HL-60 (cell line): Measurements from ENCODE around the gene CAMTA1.

Experiments used
- DNase-seq, 2 experiments: peaks; one replicate each; pipeline ENCODE4 v3.0.0-alpha.2; 2010 to 2020; ENCODE audit warnings: low read depth in 1 of 2, low spot score in 1 of 2
- H3K27ac ChIP-seq: fragments of 250-450 bp; sonication (Bioruptor Pico); replicated peaks from 2 replicates; pipeline ENCODE4 v1.5.1; 2020; ENCODE audit warnings: mild to moderate bottlenecking, moderate library complexity
- H3K27me3 ChIP-seq: fragments of 250-450 bp; sonication (Bioruptor Pico); 2 replicates; pipeline ENCODE4 v1.5.1; 2021; ENCODE audit warnings: mild to moderate bottlenecking, moderate library complexity; ENCODE audit not compliant: insufficient read depth, poor library complexity, severe bottlenecking
- H3K4me3 ChIP-seq: replicated peaks from 2 replicates; pipeline ENCODE4 v1.5.1; 2011; ENCODE audit warnings: mild to moderate bottlenecking, control low read depth, low read length; ENCODE audit not compliant: insufficient read depth
- CTCF ChIP-seq: IDR thresholded peaks from one replicate; pipeline ENCODE4 v1.5.1; 2011; ENCODE audit warnings: low read length, control low read depth, inconsistent platforms; ENCODE audit not compliant: insufficient read depth
- GABPA ChIP-seq: IDR thresholded peaks from 2 replicates; pipeline ENCODE4 v1.6.1; 2012; ENCODE audit warnings: low read depth
- POLR2AphosphoS5 ChIP-seq: IDR thresholded peaks from 2 replicates; pipeline ENCODE4 v1.6.1; 2012; ENCODE audit warnings: low read depth
- SPI1 ChIP-seq: IDR thresholded peaks from 2 replicates; pipeline ENCODE4 v1.6.1; 2012; ENCODE audit warnings: low read depth, mild to moderate bottlenecking, borderline replicate concordance
- TF ChIP-seq, protein P1 (sequence below): IDR thresholded peaks from 2 replicates; pipeline ENCODE4 v1.6.1; 2012; ENCODE audit warnings: low read depth; ENCODE audit not compliant: insufficient replicate concordance

CAMTA1 gene

GRCh38 chr1:7642418-7642704, 857.1 kb downstream of the CAMTA1 start:
- H3K27me3 ChIP-seq: no peaks in the 10 kb centered on the region
- no peak overlapping the region for H3K27ac ChIP-seq
- TF ChIP-seq CTCF (no peak), GABPA (no peak), POLR2AphosphoS5 (no peak), SPI1 (no peak)
- TF ChIP-seq, protein P1, sequence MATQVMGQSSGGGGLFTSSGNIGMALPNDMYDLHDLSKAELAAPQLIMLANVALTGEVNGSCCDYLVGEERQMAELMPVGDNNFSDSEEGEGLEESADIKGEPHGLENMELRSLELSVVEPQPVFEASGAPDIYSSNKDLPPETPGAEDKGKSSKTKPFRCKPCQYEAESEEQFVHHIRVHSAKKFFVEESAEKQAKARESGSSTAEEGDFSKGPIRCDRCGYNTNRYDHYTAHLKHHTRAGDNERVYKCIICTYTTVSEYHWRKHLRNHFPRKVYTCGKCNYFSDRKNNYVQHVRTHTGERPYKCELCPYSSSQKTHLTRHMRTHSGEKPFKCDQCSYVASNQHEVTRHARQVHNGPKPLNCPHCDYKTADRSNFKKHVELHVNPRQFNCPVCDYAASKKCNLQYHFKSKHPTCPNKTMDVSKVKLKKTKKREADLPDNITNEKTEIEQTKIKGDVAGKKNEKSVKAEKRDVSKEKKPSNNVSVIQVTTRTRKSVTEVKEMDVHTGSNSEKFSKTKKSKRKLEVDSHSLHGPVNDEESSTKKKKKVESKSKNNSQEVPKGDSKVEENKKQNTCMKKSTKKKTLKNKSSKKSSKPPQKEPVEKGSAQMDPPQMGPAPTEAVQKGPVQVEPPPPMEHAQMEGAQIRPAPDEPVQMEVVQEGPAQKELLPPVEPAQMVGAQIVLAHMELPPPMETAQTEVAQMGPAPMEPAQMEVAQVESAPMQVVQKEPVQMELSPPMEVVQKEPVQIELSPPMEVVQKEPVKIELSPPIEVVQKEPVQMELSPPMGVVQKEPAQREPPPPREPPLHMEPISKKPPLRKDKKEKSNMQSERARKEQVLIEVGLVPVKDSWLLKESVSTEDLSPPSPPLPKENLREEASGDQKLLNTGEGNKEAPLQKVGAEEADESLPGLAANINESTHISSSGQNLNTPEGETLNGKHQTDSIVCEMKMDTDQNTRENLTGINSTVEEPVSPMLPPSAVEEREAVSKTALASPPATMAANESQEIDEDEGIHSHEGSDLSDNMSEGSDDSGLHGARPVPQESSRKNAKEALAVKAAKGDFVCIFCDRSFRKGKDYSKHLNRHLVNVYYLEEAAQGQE: no peak
- DNase-seq: no peak
- H3K4me3 ChIP-seq: no peak overlapping the region

GRCh38 chr1:7642781-7643529, 857.7 kb downstream of the CAMTA1 start:
- TF ChIP-seq, protein P1: no peak
- TF ChIP-seq GABPA (no peak), POLR2AphosphoS5 (no peak), SPI1 (no peak), CTCF (no peak)
- DNase-seq: no peak
- H3K27ac ChIP-seq: no peak overlapping the region
- no peak overlapping the region for H3K4me3 ChIP-seq
- H3K27me3 ChIP-seq: no peaks in the 10 kb centered on the region

- no peak for DNase-seq
- no peak overlapping the region for H3K27ac ChIP-seq
- TF ChIP-seq GABPA (no peak), POLR2AphosphoS5 (no peak), SPI1 (no peak), CTCF (no peak)
- TF ChIP-seq, protein P1: no peak
- H3K4me3 ChIP-seq: no peak overlapping the region
- no peaks in the 10 kb centered on the region for H3K27me3 ChIP-seq
Measured at GRCh38 chr1:7643530-7643929, 858.3 kb downstream of the CAMTA1 start.
